HG03575 (cell line): ENCODE measurements around the gene MAD1L1.

ENCODE experiments used
- ATAC-seq: cut with Tn5 transposase; IDR thresholded peaks from one replicate; pipeline ENCODE4 v1.9.1; 2021; ENCODE audit not compliant: unreplicated experiment, insufficient number of reproducible peaks, low FRiP score; ENCODE audit errors: extremely low read depth

MAD1L1 gene

DNA sequence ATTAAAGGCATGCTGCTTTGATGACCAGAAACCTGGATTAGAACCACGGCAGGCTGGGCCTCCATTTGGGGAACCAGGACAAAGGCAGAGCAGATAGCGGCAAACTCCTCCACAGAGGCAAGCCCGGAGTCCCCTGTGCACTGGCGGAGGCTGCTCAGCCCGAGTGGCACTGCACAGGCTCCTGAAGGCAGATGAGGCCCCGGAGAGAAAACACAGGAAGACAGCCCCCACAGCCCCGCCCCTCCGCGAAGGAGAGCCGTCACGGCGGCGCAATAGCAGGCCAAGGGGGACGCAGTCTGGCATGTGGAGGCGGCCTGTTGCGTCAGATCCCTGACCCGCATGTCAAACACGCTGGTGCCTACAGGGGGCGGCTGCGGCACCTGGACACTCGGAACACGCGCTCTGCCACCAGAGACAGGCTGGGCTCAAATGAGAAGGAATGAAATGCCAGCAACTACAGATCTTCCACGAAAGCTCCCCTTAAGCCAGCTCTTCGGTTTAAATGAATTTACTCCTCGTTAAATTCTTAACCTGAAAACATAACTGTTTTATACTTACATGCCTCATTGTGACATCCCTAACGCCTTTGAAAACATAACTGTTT, 128.5 kb downstream of the MAD1L1 start:
- no peak for ATAC-seq

DNA sequence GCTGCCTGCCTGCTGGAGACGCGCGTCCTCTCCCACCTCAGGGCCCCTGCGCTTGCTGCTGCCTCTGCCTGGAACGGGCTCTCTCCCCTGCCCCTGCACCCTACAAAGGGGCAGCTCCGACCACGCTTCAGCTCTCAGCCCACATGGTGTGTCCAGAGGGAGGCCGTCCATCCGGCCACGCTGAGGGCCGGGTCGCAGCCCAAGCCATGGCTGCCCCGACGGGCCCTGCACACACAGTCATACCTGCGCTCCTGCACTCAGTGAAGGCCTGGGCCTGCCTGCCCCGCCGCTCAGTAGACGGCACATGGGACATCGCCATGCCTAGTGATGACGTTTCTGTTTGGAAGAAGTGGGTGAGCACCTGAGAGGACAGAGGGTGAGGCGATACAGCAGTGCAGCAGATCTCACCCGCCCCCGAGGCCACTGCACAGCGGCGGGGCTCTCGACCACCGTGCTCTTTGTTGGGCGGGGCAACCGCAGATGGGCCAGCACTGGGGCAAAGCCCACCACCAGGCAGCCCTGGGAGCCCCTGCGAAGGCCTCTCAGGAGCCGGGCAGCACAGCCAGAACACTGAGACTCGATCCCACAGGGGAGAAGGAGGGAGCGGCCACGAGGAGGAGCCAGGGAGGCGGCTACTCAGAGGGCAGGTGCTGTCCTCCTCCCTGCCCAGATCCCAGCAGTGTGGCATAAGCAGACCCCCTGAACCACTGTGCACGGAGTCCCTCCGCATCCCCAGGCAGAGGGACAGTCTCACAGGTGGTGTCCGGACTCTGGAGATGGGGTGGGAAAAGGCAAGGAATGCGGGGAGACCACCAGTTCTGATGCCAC, 129.5 kb downstream of the MAD1L1 start:
- no peak for ATAC-seq

DNA sequence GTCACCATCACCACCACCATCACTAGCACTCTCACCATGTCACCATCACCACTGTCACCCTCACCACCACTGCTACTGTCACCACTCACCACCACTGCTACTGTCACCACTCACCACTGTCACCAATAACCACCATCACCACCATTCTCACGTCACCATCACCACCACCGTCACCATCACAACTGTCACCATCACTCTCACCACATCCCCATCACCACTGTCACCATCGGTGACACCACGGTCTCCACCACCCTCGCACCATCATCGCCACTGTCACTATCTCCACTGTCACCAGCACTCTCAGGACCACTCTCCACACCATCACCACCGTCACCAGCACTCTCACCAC, 130.4 kb downstream of the MAD1L1 start:
- no peak for ATAC-seq

DNA sequence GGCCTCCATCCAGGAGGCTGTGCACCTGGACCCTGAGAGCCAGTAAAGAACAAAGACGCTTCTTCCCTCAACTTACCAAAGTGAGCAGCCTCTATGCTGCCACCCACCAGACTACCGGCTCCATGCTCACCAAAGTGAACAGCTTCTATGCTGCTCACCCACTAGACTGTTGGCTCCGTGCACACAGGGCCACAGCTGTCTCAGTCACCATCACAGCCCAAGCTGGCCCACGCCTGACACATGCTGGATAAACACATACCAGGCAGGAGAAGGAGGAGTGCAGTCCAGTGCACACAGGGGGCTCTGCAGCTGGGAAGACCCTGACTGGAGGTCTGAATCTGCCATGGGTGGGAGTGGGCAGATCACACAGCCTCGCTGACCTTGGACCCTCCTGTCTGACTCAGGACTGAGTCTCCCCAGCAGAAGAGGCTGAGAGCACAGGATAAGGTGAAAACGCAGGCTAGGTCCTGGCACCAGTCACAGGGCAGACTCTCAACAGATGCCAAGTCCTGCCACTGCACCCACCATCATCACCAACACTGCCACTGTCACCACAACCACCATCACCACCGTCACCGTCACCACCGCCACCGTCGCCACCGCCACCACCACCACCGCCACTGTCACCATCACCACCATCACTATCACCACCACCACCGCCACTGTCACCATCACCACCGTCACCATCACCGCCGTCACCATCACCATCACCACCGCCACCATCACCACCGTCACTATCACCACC, 130.9 kb downstream of the MAD1L1 start:
- ATAC-seq = no peak

DNA sequence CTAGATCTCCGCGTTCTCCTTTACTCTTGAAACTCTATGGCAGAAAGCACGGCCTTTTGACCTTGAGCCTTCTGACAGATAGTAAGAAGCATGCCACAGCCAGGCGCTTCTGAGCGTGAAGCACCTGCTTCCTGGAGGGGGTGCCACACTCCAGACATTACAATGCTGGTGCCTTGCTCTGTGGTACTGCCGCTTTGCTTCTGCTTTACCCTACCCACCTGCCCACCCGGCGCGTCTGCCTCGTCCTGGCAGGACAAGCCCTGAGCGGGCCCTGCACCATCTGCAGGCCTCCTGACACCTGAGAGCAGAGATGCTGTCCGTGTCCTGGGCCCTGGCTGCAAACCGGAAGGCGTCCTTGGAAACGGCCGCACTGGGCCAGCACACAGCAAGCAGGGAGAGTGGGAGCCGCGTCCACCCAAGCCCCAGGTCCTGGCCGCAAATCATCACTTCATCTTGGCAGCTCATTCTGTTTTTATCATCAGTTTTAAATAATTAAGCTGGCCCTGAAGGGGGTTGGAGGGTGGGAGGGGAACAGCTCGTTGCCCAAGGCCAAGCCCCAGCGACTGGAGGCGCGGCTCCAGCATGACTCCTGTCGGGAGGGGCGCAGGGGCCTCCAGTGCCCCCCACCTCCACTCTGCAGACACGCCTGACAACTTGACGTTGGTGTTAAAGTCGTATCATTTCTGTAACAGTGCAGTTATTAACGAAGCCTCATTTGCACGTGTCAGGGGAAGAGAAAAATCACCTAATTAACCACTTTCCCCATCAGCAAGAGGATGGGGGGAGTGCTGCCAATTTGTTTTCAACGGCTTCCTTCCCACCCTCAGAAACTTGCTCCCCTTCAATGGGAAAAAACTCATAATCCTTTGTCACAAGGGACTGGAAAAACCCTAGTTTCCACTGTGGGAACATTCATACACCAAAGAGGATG, 132.2 kb downstream of the MAD1L1 start:
- no peak for ATAC-seq

DNA sequence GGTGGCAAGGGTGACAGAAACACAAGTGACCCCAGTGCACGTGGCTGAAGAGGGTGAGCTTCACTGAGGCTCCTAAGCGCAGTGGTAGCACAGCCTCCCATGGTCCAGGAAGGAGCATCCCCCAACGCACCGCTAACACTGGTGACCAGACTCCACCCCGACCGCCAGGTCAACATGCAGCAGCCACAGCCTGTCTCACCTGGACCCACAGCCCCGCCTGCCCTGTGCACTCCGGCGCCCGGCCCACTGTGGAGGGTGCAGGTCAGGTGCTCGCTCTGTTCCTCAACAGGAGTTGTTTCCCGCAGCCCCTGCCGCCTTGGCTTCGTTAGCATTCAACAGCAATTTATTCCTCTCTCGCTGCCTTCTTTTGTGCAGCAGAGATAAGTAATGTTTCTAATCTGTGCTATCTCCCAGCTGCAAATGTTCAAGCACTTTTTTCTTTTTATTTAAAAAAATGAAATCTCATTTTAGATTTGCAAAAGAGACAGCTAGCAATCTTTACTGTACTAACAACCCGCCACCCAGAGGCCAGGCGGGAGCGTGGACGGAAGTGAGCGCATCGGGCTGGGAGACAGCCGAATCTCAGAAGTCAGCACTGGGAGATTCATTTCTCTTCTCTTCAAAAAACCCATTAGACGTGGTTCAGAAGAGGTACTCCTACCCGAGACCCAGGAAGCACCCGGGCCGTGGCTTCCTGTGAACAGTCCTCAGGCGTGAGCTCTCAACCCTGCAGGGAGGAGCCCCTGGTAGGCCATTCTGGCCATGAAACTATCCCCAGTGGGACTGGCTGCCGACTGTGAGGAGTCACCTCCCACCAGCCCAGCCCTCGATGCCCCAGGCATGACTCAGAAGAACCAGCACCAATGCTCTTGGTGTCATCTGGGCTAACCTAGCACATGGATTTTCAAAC, 133.4 kb downstream of the MAD1L1 start:
- ATAC-seq = no peak

DNA sequence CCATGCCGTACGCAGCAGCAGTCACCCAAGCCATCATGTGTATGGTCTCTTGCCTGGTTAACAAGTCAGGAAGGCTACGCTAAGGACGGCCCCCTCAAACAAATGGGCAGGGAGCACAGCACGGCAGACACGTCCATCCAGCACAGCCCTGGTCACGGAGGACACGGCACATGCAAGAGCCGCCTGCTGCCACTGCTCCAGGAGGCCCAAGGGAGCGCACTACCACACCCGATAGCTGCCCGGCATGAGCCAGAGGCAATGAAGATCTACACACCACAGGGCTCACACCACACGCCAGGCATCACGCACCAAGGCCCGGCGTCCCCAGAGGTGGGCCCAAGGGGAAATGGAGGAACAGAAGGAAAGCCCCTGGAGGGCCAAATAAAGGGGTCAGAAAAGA, 134.2 kb downstream of the MAD1L1 start:
- ATAC-seq = no peak

DNA sequence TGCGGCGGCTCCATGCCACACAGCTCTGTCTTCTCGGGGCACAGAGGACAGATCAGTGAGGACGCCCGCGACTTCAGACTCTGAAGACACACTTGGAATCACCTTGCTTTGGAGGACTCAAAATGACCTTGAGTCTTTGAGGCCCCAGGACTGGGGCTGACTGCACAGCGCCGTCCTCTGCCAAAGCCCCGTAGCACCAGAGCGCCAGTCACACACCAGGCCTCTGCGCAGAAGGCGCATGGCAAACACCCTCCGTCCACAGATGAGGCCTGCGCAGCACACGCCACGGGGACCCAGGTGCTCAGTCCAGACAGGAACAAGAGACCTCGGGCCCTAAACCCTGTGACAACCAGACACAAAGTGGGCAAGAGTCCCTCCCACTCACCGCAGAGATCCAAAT, 134.7 kb downstream of the MAD1L1 start:
- no peak for ATAC-seq

DNA sequence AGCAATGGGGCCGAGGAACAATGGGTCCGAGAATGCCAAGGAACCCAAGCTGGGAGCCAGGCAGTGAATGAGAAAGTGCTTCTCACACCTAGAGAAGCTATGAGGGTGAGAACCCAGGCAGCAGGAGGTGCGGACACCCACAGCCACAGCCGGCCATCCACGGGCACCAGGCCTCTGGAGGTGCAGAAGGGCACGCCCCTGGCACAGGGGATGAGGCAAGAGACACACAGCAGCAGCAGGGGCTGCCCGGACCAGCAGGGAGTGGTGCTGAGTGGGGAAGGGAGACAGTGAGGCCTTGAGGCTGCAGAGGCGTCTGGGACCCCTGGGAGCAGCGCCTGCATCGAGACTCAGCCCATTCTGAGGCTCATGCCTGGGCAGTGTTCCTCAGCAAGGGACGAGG, 135.3 kb downstream of the MAD1L1 start:
- ATAC-seq = no peak

DNA sequence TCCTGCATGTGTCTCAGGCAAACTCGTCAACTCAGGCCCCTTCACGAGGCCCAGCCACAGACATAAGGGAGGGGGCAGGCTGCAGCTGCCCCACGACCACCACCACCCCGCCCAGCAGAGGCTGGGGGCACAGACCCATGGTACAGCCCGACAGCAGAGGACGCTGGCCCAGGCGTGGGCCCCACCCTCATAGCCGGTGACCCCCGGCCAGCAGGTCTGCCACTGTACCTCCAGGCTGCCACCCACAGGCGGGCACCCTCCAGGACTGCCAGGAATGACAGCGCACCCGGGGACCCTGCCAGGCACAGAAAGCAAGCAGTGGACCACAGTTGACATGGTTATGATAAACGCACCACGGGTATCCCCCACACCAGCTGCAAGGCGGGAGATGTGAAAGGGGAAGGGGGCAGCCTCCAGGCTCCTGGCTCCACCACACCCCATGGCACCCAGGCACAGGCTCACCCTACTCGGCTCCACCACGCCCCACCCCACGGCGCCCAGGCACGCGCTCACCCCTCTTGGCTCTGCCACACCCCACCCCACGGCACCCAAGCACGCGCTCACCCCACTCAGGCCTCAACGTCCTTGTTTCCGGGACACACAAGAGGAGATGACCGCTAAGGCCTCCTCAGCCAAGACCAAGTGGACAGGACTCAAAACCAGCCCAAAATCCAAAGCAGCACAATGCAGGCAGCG, 135.9 kb downstream of the MAD1L1 start:
- ATAC-seq = no peak

DNA sequence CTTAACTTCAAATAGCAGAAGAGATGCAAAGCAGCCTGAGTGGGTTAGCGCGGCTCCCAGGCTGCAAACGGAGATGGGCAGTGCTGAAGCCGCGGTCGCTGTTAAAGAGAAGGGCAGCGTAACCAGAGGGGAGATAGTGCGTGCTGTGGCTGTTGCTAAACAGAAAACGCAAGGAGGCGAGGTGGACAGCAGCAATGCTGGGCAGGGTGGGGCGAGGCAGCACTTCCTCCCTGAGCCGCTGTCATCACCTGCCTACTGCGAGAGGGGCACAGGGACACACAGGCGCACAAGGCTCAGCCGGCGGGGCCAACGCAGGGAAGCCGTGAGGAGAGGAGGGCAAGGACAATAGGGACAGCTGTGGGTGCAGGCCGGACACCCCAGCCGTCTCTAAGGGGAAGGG, 137.3 kb downstream of the MAD1L1 start:
- ATAC-seq = no peak

DNA sequence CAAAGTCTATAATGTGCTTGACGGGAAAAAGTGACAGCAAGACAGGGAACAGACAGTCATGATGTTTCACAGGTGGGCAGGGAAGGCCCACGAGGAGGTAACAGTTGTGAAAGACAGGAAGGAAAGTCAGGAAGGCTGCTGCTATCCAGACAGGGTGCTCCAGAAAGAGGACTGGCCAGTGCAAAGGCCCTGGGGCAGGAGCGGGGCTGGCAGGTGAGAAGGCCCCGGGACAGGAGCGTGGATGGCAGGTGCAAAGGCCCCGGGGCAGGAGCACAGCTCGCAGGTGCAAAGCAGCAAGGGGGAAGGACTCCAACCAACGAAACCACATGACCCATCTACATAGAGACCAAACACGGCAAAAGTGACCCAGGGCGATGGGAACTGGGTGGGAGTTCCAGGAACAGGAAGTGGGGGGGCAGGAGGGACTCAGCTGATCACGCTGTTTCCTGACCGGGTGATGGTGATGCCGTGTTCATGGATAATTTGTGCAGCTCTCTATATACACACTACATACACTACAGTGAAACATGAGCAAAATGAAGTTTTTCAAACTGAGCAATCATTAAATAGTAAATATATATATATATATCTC, 138.2 kb downstream of the MAD1L1 start:
- no peak for ATAC-seq

DNA sequence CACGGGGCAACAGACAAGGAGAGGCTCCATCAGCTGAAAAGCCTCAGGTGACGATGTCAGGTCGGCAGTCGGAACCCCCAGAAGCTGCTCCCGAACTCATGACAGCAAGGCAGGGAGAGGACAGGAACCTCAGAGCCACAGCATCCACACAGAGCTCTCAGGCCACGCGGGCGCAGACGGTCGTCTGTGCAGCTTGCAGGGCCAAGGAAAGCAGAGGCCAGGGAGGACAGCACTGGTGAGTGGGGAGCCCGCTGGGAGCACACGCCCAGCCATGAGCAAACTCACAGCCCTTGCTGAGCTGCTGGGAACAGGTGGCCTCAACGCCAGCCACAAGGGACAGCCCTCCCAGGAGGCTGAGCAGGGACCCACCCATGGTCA, 138.9 kb downstream of the MAD1L1 start:
- ATAC-seq = no peak

DNA sequence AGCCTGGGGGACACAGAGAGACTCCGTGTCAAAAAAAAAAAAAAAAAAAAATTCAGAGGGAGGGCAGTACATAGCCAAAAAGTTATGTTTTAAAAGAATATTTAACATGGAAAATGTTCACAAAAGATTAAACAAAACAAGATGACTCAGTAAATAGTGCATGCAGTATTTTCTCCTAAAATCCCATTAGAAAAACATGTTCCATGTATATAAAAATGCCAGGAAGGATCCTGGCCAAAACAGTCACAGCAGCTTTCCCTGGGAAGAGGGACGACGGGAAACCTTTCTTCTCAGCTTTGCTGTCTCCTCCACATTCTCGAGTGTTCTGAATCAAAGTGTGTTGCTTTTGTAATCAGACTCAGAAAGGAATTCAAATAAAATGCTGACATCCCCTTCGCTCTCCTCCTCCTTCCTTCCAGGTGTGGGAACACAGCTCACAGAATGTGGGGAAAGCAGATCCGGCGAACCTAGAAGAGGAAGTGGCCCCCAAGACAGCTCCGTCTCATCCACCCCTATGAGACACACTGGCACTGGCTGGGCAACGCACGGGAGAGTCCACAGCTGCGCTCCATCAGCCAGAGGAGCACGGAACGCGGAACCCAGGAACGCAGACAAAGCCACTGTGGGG, 139.4 kb downstream of the MAD1L1 start:
- ATAC-seq = no peak

DNA sequence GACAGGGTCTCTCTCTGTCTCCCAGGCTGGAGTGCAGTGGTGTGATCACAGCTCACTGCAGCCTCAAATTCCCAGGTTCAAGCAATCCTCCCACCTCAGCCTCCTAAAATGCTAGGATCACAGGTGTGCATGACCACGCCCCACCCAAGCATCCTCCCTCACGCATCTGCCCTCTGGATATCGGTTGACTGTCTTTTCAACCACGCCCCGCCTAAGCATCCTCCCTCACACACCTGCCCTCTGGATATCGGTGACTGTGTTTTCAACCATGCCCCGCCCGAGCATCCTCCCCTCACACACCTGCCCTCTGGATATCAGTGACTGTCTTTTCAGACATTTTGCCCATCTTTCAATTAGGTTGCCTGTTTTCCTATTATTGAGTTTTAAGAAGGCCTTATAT, 140.5 kb downstream of the MAD1L1 start:
- ATAC-seq = no peak

DNA sequence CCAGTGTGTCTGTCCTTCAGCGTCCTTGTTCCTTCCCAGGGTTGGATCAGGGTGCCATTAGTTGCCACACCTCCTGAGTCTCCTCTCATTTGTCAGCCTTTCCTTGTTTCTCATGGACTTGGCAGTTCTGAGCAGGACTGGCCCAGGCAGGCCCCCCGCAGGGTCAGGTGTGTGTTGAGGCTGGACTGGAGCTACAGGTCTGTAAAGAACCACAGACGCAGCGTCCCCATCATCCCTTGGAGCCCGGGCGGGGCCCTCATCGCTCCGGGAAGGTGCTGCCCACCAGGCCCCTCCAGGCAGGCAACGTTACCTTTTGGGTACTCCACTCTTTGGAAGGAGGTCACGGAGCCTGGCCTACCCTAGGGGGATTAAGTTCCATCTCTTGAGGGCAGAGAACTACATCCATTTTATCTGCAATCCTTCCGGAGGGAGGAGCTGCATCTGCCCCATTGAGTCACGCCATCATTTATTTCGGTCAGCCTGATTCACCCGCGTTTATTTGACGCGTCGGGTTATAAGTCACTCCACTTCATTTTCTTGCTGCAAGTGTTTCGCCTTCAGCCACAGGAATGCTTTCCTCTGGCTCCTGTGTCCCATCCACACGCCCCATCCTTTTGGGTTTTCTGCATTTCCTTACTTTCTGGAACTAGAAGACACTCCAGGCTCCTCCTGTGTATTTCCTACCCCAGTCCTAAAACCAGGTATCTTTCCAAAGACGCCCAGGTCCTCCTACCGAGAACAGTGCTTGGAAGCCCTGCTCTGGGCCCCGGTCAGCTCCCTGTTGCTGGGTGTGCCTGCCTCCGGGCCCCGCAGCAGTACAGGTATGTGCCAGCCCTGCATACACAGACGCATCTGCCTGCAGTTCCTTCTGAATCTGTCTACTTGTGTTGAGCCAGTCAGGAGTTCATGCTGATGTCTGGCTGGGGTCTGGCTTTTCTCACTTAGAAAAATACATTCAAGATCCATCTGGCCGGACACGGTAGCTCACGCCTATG, 141.9 kb downstream of the MAD1L1 start:
- ATAC-seq = no peak
